Activated naive CD8-positive, alpha-beta T cell treated with anti-CD3 and anti-CD28 coated beads, Interleukin-2, amount 10 ng/mL, durations not matched to agents 7 days and 5 days (primary cell): ENCODE results near the gene FASN. TPM values are rescaled to one million over a fixed set of nuclear protein-coding genes. Genes with fewer than 3 reads are reported as not detected.

Experiments
- ATAC-seq: fragments of 150-1000 bp; cut with Tn5 transposase; one replicate; pipeline ENCODE4 v1.10.0; 2021; ENCODE audit warnings: low read depth, moderate library complexity
- POLR2A ChIA-PET: fragments of 350-600 bp; sonication (Branson Sonifier 250); formaldehyde crosslinking; loops from one replicate; lab custom pipeline; 2021; ENCODE audit warnings: antibody characterized with exemption; lab: Charles Lee
- DNase-seq: peaks from one replicate; pipeline ENCODE4 v3.0.0; 2021
- H3K27ac Mint-ChIP-seq: one replicate; pipeline ENCODE4 v1.8.0; 2022; ENCODE audit warnings: mild to moderate bottlenecking, mixed read lengths
- H3K27me3 Mint-ChIP-seq: one replicate; pipeline ENCODE4 v1.8.0; 2022; ENCODE audit warnings: mild to moderate bottlenecking, moderate library complexity, mixed read lengths
- H3K36me3 Mint-ChIP-seq: one replicate; pipeline ENCODE4 v1.8.0; 2021; ENCODE audit warnings: mild to moderate bottlenecking, mixed read lengths
- H3K4me1 Mint-ChIP-seq: one replicate; pipeline ENCODE4 v1.8.0; 2021; ENCODE audit warnings: mixed read lengths
- H3K4me3 Mint-ChIP-seq: one replicate; pipeline ENCODE4 v1.8.0; 2022; ENCODE audit warnings: mild to moderate bottlenecking, moderate library complexity, mixed read lengths
- H3K9me3 Mint-ChIP-seq: one replicate; pipeline ENCODE4 v1.8.0; 2021; ENCODE audit warnings: mixed read lengths
- total RNA-seq, 2 experiments: library from RNA; stranded (reverse); gene quantifications; one replicate each; pipeline ENCODE4 v1.2.3, GENCODE V29; 2021

FASN gene
- total RNA-seq, 2 experiments from 2014 or later, result 154 to 163 TPM

DNA sequence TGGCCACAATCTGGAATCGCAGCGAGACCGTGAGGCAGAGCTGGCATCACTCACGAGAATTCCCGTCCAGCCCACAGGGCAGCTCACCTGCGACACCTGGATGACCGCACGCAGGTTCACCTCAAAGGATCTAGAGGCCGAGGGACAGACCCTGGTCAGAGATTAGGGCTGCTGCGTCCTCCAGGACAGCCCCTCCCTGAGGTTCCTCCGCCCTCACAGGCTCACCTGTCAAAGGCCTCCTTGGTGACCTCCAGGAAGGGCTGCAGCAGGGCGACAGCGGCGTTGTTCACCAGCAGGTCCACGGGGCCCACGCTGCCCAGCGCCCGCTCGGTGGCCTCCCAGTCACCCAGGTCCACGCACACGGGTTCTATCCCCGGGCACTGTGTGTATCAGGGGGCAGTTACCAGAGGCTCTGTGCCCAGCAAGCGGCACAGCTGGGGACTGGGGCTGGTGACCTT lies 61.4 kb downstream of the FASN start:
- H3K4me3 Mint-ChIP-seq, result peak overlapping the region; percentile 91
- POLR2A ChIA-PET, result interaction anchor here (1.2 to 1.6 kb wide), 2 partner anchors 14 to 266 kb away, joined by 3 to 4 read pairs; no protein-coding TSS in a partner anchor
- peaks cover 20% of the 10 kb centered on the region for H3K4me1 Mint-ChIP-seq
- H3K27ac Mint-ChIP-seq, result peak overlapping the region; percentile 54
- no peaks in the 10 kb centered on the region for H3K9me3 Mint-ChIP-seq
- peaks cover 9% of the 10 kb centered on the region for H3K36me3 Mint-ChIP-seq
- H3K27me3 Mint-ChIP-seq, result no peaks in the 10 kb centered on the region
- ATAC-seq (no peak), DNase-seq (no peak)

DNA sequence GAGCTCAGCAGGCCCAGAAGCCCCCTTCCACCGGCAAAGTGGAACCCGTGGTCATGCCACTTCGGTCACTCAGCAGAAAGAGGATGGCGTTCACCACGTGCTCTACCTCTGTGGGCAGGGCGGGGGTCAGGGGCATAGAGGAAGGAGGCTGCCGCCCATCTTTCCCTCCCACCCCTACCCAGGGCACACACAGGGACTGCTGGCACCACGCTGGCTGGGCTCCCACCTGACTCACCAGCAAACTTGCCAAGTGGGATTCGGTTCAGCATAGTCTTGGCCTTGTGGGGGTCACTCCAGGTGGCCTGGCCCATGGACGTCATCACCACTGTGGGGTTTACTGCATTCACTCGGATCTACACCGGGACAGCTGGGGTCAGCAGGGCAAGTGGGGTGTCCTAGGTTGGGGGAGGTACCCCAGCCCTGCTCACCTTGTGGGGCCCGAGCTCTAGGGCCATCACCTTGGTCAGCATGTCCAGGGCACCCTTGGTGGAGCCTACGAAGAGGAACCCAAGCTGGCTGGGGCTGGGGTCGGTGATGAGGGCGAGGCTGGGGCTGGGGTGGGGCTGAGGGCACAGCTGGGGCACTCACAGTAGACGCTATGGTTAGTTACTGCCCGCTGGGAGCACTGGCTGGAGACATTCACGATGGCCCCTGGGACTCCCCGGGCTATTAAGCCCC lies 61.9 kb downstream of the FASN start:
- Mint-ChIP-seq H3K36me3 (peaks cover 9% of the 10 kb centered on the region), H3K9me3 (no peaks in the 10 kb centered on the region), H3K4me1 (peaks cover 20% of the 10 kb centered on the region), H3K27ac (no peak overlapping the region), H3K27me3 (no peaks in the 10 kb centered on the region), H3K4me3 (peak overlapping the region; percentile 91)
- POLR2A ChIA-PET, result interaction anchor here (0.7 to 1.2 kb wide), 2 partner anchors 13 to 15 kb away, joined by 3 read pairs; partner anchors contain the start of genes CENPX and LRRC45
- DNase-seq (no peak), ATAC-seq (no peak)

DNA sequence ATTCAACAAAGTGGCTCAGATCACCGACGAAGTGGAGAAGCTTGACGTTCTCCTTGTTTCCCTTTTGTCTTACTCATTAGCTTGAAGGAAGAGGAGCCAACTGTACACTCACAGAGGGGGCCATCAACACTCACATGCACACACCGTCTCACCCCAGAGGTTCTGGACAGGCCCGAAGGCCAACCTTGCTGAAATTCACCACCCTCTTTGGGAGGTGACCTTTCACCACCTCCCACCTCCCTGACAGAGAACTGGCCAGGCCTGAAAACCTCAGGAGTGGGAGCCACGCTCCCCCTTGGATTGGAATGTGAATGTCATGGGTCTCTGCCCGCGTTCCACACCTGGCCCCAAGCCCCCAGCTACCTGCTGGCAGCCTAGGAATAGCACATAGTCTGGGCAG lies 62.5 kb downstream of the FASN start:
- Mint-ChIP-seq H3K27ac (no peak overlapping the region), H3K9me3 (no peaks in the 10 kb centered on the region), H3K36me3 (peaks cover 9% of the 10 kb centered on the region), H3K4me3 (peak overlapping the region; percentile 29), H3K4me1 (peaks cover 21% of the 10 kb centered on the region), H3K27me3 (no peaks in the 10 kb centered on the region)
- ATAC-seq (no peak), DNase-seq (no peak)
- POLR2A ChIA-PET, result interaction anchor here (0.7 to 1.0 kb wide), 2 partner anchors 13 to 63 kb away, joined by 3 to 4 read pairs; partner anchors contain the start of genes CENPX, FASN and LRRC45

DNA sequence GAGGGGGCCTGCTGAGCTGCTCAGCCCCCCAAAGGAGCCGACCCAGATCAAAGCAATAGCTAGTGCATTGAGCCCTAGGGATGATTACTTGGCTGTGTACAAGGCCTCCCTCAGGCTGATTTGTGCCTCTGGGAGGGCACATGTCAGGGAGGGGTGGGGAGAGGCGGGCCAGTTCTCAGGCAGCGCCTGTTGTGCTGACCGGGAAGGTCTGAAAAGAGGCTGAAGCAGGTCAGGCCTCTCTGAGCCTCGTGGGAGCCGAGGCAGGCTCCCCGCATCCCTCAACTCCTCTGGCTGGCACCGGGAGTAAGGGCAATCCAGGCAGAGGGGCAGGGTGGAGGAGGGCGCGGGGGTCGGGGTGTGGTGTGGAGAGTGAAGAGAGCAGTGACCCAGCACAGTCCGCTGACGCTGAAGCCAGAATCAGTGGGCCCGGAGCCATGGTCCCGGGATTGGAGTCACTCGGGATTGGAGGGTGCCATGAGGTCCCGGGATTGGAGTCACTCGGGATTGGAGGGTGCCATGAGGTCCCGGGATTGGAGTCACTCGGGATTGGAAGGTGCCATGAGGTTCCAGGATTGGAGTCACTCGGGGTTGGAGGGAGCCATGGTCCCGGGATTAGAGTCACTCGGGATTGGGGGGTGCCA lies 63.5 kb downstream of the FASN start:
- Mint-ChIP-seq H3K27ac (no peak overlapping the region), H3K4me1 (peaks cover 25% of the 10 kb centered on the region), H3K9me3 (no peaks in the 10 kb centered on the region), H3K27me3 (no peaks in the 10 kb centered on the region), H3K36me3 (peaks cover 12% of the 10 kb centered on the region), H3K4me3 (no peak overlapping the region)
- ATAC-seq (no peak), DNase-seq (no peak)
- POLR2A ChIA-PET, result interaction anchor here (1.0 kb wide), 1 partner anchor 64 kb away, joined by 4 read pairs; the partner anchor contains the start of gene FASN

DNA sequence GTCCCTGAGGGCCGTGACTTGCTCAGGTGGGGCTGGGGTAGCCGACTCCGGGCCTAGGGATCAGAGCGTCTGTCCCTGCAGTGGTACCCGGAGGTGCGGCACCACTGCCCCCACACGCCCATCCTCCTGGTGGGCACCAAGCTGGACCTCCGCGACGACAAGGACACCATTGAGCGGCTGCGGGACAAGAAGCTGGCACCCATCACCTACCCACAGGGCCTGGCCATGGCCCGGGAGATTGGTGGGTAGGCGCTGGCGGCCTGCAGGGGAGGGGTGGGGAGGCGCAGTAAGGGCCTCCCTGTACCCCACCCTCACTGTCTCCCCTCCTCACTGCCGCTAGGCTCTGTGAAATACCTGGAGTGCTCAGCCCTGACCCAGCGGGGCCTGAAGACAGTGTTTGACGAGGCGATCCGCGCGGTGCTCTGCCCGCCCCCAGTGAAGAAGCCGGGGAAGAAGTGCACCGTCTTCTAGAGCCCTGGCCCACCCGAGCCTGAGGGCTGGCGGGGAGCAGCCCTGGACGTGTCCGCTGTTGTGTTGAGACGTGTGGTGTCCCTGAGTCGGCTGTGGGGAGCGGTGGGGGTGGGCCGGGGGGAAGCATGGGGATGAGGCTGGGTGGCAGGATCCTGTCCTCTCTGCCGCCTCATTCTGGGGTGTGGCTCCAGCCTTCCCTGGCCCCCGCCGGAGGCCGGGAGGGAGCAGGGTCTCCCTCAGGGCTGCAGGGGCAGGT lies 64.5 kb downstream of the FASN start:
- DNase-seq (no peak), ATAC-seq (no peak)
- POLR2A ChIA-PET, result no interaction called here
- peaks cover 18% of the 10 kb centered on the region for H3K4me1 Mint-ChIP-seq
- no peak overlapping the region for H3K27ac Mint-ChIP-seq
- no peaks in the 10 kb centered on the region for H3K27me3 Mint-ChIP-seq
- no peaks in the 10 kb centered on the region for H3K9me3 Mint-ChIP-seq
- peaks cover 13% of the 10 kb centered on the region for H3K36me3 Mint-ChIP-seq
- no peak overlapping the region for H3K4me3 Mint-ChIP-seq

DNA sequence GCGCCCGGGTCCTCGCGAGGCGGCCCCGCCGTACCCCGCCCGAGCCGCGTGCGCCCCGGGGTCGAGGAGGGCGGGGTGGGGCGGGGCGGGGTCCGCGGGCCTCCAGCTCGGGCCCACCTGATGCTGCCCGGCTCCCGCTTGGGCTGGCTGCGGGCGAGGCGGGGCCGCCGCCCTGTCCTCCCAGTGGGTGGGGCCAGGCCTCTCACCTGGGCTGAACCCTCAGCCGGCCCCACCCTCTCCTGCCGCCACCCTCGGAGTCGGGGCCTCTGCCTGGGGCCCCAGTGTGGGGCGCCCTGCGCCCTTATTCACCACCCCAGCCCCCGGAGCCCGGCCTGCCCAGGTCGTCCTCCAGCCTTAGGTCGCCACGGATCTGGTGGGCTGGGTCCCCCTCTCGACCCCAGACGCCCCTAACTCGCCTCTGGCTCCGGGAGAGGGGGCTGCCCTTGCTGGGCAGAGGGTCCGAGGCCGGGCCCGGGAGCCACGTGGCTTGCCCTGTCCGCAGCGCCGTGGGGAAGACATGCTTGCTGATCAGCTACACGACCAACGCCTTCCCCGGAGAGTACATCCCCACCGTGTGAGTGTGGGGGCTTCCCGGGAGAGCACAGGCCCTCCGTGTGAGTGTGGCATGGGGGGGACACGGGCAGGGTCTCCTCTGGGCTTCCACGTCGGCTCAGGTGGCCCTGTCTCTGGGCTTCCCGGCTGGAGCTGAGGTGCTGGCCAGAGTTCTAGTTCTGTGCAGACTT lies 66.0 kb downstream of the FASN start:
- DNase-seq, result peak; percentile 68
- POLR2A ChIA-PET, result interaction anchor here (0.9 to 1.0 kb wide), 3 partner anchors 9 to 124 kb away, joined by 3 read pairs; partner anchors contain the start of genes CENPX and LRRC45
- no peaks in the 10 kb centered on the region for H3K9me3 Mint-ChIP-seq
- H3K27ac Mint-ChIP-seq, result no peak overlapping the region
- peak overlapping the region; percentile 44 for H3K4me3 Mint-ChIP-seq
- H3K4me1 Mint-ChIP-seq, result peaks cover 15% of the 10 kb centered on the region
- no peaks in the 10 kb centered on the region for H3K27me3 Mint-ChIP-seq
- peaks cover 13% of the 10 kb centered on the region for H3K36me3 Mint-ChIP-seq
- ATAC-seq, result peak; percentile 40

DNA sequence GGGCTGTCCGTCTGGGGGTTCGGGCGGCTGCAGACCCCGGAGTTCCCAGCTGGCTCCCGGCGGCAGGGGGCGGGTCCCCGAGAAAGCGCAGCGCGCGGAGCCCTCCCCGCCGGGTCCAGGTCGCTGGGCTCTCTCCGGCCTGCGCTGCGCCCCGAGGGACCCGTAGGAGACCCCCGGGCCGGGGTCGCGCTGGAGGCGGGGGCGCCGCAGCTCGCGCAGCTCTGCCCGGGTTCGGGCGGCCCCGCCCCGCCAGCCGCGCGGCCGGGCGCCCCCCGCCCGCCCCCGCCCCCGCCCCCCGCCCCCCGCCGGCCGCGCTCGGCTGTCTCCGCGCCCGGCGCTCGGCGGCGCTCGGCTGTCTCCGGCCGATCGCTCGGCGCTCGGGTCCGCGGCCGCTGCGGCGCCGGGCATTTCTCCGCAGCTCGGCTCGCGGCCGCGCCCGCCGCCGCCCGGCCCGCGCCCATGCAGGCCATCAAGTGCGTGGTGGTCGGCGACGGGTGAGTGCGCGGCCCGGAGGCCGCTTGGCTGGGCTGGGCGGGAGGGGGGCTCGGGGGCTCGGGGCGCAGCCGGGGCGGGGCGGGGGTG lies 66.6 kb downstream of the FASN start, which contains the start of gene RAC3:
TSS of gene RAC3 (plus strand) at position 376 of the 582 bp plus-strand sequence. CDS start at position 460, 84 bp downstream.
- H3K27me3 Mint-ChIP-seq, result no peaks in the 10 kb centered on the region
- peak within 1 kb of the TSS; percentile 77 for H3K4me3 Mint-ChIP-seq
- ATAC-seq (peak; percentile 28), DNase-seq (no peak)
- H3K9me3 Mint-ChIP-seq, result no peaks in the 10 kb centered on the region
- H3K36me3 Mint-ChIP-seq, result peaks cover 13% of the 10 kb centered on the region
- POLR2A ChIA-PET, result interaction anchor here (0.6 to 1.5 kb wide), 5 partner anchors 8 to 236 kb away, joined by 3 to 7 read pairs (median 3); partner anchors contain the start of genes CENPX and LRRC45
- H3K27ac Mint-ChIP-seq, result peak within 1 kb of the TSS; percentile 71
- peaks cover 17% of the 10 kb centered on the region for H3K4me1 Mint-ChIP-seq

DNA sequence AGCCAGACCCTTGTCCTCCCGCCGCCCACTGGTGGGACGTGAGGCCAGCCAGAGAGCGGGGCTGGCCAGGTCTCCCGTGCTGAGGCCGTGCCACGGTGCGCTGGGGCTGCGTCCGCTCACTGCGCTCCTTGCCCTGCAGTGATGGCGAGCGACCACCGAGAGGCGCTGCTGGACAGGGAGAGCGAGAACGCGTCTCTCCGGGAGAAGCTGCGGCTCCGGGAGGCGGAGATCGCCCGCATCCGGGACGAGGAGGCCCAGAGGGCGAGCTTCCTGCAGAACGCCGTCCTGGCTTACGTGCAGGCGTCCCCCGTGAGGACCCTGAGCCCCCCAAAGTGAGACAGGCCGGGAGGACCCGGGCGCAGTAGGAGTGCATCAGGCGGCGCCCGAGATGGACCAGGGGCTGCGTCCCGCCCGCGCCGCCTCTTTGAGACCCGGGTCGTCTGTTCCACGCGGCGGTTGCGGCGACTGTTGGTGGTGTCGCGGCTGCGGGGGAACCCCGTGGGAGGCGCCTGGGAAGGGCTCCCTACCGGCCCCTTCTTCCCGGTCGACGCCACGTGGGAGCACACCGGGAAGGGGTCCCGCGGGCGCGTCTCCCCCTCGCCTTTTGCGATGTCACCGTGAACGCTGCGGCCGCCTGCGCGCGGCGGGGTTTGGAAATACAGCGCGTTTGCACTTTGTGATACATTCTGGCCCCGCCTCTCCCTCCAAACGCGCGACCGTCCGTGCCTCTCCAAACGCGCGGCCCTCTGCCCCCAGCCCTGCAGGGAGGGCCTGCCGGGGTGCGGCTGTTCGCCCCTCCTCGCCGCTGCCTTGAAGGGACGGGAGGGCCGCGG lies 67.3 kb downstream of the FASN start:
- DNase-seq, result peak; percentile 91
- Mint-ChIP-seq H3K9me3 (no peaks in the 10 kb centered on the region), H3K4me3 (peak overlapping the region; percentile 77), H3K36me3 (peaks cover 13% of the 10 kb centered on the region), H3K4me1 (peaks cover 16% of the 10 kb centered on the region), H3K27ac (peak overlapping the region; percentile 71), H3K27me3 (no peaks in the 10 kb centered on the region)
- POLR2A ChIA-PET, result interaction anchor here (0.6 to 1.7 kb wide), 12 partner anchors 7 to 287 kb away, joined by 3 to 9 read pairs (median 4); partner anchors contain the start of genes CD7, CENPX, FASN and LRRC45
- peak; percentile 69 for ATAC-seq

DNA sequence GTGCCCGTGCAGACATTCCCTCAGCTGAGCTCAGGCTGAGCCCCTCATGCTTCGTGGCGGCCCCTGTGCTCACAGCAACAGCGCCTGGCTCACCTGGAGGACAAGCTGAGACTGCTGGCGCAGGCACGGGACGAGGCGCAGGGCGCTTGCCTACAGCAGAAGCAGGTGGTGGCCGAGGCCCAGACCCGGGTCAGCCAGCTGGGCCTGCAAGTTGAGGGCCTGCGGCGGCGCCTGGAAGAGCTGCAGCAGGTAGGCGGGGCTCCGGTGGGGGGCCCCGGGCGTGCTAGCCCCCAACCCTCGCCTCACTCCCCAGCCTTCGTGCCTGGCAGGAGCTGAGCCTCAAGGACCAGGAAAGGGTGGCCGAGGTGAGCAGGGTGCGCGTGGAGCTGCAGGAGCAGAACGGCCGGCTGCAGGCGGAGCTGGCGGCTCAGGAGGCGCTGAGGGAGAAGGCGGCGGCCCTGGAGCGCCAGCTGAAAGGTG lies 68.0 kb downstream of the FASN start:
- Mint-ChIP-seq H3K4me1 (peaks cover 11% of the 10 kb centered on the region), H3K36me3 (peaks cover 8% of the 10 kb centered on the region), H3K9me3 (no peaks in the 10 kb centered on the region), H3K4me3 (no peak overlapping the region), H3K27me3 (no peaks in the 10 kb centered on the region), H3K27ac (no peak overlapping the region)
- no peak for ATAC-seq
- DNase-seq, result no peak
- POLR2A ChIA-PET, result interaction anchor here (0.9 to 1.7 kb wide), 9 partner anchors 8 to 125 kb away, joined by 3 to 9 read pairs (median 3); partner anchors contain the start of gene FASN

DNA sequence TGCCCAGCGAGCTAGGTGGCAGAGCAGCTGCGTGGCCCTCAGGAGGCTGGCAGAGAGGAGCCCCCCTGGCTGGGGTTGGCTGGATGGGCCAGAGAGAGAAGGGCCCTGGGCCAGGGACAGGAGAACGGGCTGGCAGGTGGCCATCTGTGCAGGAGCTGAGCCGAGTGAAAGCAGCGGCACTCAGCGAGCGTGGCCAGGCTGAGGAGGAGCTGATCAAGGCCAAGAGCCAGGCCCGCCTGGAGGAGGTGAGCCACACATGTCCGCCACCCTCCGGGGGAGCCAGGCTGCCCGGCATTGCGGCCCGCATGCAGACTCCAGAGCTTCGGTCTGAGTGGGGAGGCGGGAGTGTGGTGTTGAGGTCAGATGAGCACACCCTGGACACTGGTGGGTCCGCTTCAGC lies 68.6 kb downstream of the FASN start:
- H3K4me1 Mint-ChIP-seq, result peaks cover 11% of the 10 kb centered on the region
- no peaks in the 10 kb centered on the region for H3K27me3 Mint-ChIP-seq
- peak overlapping the region; percentile 60 for H3K4me3 Mint-ChIP-seq
- ATAC-seq, result no peak
- POLR2A ChIA-PET, result interaction anchor here (1.0 to 1.7 kb wide), 3 partner anchors 9 to 126 kb away, joined by 3 to 9 read pairs (median 3); partner anchors contain the start of gene FASN
- DNase-seq, result no peak
- peak overlapping the region; percentile 16 for H3K27ac Mint-ChIP-seq
- H3K9me3 Mint-ChIP-seq, result no peaks in the 10 kb centered on the region
- H3K36me3 Mint-ChIP-seq, result peaks cover 6% of the 10 kb centered on the region

DNA sequence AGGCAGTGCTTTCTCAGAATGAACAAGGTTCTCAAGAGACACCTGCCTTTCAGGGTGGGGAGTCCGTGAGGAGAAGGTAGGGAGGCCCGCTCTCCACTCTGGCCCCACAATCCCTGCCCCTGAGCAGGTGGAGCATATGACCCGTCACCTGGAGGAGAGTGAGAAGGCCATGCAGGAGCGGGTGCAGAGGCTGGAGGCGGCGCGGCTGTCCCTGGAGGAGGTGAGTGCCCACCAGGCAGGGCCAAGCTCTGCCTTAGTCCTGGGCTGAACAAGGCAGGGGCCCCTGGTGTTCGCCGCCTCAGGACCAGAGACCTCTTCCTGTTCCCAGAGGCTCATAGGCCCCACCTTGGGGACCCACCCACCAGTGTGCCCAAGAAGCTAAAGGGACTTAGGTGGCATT lies 69.1 kb downstream of the FASN start:
- H3K27me3 Mint-ChIP-seq, result no peaks in the 10 kb centered on the region
- DNase-seq, result no peak
- no peaks in the 10 kb centered on the region for H3K9me3 Mint-ChIP-seq
- H3K36me3 Mint-ChIP-seq, result peaks cover 6% of the 10 kb centered on the region
- ATAC-seq, result no peak
- H3K27ac Mint-ChIP-seq, result no peak overlapping the region
- no peak overlapping the region for H3K4me3 Mint-ChIP-seq
- H3K4me1 Mint-ChIP-seq, result peaks cover 14% of the 10 kb centered on the region
- POLR2A ChIA-PET, result interaction anchor here (1.7 kb wide), 1 partner anchor 70 kb away, joined by 9 read pairs; the partner anchor contains the start of gene FASN
